DMS153 treated with DMSO at 0.1 percent for 48 hours (cell line): ENCODE data around the gene TGM2.

Source experiments
- DNase-seq: peaks from one replicate; lab custom pipeline; 2025; ENCODE audit not compliant: unreplicated experiment; lab: John Stamatoyannopoulos, UW

The TGM2 gene

DNA sequence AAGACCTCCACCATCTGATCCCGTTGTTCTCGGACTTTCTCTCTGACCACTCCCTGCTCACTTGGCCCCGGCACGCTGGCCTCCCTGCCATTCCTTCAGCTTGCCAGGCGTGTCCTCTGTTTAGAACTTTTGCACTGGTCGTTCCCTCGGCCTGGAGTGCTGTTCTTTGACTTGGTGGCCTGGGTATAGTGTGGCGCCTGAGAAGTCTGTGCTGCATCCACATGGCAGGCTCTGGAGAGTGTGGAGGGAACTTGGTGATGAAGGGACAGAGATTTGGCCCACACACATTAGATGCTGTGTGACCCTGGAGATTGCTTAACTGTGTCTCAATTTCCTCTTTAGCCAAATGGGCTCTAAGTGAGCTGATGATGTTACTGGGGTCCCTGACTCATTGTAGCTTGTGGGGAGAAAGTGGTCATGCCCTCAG lies 13.0 kb upstream of the TGM2 start:
- no peak for DNase-seq

DNA sequence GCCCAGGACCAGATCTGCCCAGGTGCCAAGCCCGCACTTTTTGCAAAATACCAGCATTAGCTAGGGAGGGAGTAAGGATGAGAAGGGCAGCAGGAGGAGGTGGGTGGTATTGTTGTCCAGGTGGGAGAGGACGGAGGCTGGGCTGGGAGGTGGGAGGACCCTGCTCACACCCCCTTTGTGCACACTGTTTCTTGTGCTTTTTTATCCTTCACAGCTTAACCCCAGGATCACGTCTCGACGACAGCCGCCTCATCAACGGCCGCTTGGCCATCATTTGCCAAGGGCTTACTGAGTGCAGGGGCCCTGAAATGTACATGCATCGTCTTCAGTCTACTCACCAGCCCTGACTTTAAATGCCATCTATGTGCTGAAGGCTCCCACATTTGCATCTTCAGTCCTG lies 12.1 kb upstream of the TGM2 start:
- DNase-seq: no peak

DNA sequence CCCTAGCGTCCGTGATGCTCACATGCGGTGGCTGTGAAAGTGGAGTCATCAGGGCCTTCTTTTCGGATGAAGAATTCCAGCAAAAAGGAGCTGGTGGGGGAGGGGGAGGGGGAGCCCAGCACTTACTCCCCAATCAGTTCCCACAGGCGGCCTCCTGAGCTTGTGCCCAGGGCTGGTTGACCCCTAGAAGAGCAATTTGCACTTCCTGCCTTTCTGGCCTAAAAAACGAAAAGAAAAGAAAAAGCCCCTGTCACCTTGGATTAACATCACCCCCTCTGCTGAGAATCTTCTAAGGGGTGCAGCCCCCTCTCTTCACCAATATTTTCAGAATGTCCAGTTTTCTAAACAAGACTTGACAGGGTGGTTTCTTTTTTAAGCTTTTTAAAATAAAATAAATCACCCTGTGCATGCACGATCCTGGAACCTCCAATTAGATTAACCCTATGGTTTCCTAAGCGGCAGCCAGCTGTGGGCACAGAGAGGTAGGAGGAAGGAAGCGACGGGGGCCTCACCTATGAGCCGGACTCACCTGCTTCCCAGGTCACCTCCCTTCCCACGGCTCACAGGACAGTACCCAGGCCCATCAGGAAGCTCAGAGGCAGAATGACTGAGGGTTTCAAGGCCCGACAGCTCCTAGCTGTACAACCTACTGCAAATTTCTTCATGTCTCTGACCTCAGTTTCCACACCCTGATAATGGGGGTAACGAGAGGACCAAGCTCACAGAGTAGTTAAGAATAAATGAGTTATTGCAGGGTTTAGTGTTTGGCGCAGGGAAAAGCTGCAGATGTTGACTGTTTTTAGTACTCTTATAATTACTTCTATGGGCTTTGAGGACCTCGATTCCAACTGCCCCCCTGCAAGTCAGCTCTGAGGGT lies 10.5 kb upstream of the TGM2 start:
- DNase-seq: no peak

DNA sequence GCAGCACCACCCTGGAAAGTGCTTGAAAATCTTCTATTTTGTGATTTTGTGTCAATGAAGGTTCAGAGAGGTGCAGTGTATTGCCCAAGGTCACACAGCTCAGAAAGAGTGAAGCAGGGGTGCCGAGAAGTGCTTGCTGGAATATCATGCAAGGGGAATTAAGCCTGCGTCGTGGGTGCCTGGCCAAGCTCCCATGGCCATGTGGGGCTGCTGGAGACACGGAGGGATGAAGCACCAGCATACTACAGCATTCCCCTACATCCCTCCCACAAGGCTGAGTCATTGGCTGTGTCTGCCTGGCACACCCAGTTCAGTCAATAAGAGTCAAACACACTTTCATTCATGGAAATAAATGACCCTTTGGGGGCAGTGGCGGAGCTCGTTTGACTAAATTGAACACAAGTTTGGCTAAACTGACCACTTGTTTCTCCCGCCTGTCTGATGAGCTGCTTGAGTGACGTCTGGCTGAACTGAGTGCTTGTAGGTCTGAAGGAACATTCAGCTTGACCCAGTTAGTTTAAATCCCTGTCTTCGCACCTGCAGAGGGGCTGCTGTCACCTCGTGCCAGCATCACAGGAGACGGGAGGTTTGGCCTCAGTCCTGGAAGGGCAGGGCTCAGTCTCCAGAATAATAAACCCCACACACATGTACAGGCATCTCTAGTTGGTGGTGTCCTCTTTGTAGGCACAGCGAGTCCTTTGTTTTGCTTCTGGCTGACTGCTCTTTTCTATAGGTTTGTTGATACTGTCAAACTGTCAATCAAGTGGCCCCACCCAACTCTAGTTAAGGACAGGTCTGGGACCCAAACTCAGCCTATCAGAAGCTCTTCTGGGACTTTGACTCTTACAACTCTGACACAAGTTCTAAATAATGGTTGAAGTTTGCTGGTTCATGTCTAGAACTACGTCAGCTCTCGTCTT lies 8.4 kb upstream of the TGM2 start:
- no peak for DNase-seq

DNA sequence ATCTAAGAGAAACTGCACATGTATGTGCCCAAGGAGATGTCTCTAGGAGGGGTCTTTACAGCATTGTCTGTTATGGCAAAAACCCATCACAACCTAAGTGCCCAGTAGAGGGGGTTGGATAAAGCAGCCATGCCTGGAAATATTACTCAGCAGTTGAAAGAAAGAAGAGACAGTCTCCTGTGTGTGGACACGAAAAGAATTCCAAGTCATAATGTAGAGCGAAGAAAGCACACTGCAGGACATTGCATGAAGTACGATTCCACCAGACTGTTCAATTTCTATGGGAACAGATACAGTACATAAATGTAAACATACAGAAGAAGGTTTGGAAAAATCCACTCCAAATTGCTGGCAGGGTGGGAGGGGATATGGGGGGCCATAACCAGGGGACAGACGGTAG lies 7.3 kb upstream of the TGM2 start:
- no peak for DNase-seq

DNA sequence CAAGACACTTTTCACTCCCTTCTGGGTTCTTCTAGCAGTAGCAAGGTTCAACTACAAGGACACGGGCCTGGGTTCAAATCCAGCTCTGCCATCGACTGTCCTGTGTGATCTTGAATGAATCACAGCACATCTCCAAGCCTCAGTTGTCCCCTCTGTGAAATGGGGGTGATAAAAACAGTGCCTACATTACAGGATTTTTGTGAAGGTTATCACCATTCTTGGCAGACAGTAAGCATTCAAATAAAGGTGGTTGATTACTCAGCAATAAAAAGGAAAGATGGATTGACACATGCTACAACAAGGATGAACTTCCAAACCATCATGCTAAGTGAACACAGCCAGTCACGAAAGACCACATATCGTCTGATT lies 6.6 kb upstream of the TGM2 start:
- no peak for DNase-seq

DNA sequence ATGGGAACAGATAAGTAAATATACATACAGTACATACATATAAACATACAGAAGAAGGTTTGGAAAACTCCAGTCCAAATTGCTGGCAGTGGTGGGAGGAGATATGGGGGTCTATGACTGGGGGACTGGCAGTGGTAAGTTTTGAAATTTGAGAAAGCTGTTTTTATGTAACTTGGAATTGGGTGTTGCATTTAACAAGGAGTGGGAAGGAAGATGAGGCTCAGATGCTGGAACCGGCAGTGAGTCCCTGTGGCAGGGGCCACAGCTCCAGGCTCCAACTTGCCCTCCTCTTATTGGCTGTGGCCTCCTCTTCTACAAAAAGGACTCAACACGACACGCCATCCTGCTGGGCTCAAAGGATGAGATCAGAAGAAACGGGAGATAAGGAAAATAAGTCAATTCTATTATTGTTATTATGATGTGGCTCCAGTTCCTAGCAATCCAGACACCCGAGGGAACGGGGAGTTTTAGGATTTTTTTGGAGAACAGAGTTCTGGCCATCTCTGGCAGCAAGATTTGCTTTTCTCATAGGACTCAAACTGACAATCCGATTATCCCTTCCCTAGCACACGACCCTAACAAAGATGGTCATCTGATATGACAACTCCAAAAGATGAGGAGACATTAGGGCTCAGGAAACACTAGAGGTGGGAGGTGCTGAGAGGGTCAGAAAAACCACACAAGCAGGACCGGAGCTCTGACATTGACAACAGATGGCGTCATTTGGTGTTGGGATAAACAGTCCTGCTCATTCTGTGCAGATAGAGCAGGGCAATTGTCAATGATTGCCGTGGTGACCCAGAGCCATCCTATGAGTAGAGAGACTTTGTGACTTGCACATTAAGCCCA lies 6.0 kb upstream of the TGM2 start:
- no peak for DNase-seq

DNA sequence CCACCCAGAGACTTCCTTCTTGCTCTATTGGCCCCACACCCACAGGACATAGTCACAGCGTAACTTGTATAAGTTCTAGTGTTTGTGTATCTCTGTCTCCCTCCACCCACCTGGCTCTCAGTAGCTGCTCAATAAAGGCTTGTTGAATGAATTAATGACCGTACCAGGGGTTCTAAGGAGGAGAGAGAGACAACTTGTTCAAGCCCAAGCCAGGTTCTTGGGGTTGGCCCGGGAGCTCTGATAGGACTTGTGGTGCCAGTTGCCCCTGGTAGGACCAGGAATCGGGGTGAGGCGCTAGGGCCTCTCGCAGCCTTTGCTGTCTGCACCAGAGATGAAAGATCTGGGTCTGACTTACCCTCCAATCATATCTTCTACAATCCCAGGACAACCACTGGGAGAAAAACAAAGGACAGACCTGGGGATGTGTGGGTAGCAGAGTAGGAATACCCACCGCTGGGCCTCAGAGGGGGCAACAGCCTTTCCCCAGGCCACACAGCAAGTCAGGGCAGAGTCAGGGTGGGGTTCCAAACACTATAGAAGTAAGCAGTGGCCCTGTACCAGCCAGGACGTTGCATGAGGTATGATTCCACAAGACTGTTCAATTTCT lies 5.3 kb upstream of the TGM2 start:
- no peak for DNase-seq

DNA sequence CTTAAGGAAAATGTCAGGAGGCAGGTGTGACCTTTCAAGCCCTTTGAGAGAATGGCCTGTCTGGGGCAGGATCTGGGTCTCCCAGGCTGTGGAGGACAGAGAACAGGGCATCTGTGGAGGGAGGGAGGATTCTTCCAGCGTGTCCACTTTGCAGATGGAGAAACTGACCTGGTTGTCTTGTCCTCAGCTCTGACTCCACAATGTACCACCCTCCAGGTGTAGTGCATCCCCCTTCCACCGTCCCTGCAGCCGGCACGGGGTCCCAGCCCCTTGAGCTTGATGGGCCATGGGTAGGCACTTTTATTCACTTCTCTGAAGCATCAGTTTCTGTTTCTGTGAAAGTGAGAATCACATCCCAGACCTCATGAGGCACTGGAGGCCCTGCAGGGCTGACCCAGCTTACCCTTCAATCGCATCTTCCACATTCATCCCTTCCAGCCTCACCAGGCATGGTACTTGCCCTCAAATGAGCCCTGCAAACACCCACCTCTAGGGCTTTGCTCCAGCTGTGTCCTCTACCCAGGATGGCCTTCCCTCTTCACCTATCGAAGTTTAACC lies 4.6 kb upstream of the TGM2 start:
- DNase-seq: no peak

DNA sequence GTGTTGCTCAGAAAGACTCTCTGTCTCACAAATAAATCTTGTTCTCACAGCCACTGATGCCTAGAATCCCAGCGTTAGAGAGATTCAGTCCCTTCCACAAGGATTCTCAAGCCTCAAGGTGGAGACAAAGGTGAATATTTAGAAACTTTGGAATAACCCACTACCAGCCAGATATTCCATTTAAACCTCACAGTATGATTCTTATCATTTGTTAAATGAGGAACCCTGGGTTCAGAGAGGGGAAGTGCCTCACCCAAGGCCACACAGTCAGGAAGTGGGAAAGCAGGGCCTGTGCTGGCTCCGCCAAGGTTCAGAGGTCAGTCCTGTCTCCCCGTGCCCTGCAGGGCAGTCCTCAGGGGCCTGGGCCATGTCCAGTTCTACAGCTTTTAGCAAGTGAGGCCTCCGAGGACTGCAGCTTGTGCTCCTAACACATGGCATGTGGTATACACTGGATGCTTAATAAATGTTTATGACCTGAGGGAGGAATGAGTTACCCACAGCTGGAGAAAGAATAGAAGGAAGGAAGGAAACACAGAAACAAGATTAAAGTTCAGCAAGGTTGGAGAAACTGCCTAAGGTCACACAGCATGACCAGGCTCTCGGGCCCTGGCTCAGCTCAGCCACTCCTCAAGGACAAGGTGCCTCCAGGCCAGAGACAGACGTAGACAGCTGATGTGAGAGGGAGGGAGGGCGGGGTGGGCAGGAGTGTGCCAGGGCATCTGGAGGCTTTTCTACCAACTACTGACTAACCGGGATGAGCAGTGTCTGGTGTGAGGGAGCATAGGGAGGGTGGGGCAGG lies 3.9 kb upstream of the TGM2 start:
- DNase-seq: no peak

DNA sequence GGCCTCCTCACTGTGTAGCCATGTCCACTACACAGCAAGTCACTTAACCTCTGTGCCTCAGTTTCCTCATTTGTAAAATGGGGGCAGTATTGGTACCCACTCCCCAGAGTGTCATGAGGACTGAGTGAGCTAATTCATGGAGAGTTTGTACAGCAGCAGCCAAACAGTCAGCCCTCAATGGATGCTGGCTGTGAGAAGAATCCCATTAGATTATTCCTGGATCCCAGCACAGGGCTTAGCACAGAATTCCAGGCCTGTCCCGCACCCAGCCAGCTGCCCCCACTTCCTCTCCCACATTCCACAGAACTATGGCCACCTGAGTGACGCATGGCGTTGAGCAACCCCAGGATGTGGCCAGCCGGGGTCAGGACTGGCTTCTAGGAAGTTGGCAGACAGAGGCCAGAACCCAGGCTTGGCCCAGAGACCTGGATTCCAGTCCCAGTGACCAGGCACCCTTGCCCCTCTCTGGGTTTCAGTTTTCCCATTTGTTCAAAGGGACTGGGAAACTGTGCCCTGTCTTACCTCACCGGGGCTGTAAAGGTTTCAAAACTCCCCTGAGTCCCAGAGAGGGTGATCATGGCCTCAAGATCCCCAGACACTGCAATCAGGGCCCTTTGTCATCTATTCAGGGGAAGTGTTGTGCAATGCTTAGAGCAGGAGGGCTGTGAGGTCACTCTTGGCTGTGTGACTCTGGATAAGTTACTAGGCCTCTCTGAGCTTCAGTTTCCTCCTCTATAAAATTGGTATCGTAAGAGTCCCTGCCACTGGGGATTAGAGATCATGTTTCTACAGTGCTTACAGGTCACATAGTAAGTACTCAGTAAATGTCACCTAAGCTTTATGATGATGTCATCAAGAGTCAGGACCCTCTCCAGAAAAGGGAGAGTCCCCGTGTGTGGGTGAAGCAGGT lies 3.0 kb upstream of the TGM2 start:
- DNase-seq: no peak

DNA sequence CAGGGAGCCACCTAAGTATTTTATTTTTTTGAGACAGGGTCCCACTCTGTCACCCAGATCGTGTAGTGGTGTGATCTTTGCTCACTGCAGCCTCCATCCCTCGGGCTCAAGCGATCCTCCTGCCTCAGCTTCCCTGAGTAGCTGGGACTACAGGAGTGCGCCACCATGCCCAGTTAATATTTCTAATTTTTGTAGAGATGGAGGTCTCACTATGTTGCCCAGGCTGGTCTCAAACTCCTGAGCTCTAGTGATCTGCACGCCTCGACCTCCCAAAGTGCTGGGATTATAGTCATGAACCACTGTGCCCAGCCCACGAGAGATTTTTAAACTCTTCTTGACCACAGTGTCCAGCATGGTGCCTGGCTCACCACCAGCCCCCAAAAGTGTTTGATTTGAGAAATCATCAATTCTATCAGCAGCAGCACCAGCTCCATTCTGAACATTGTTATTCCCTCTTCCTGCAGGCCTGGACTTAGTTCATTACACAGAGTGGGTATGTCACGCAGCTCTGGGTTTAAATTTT lies 2.3 kb upstream of the TGM2 start:
- DNase-seq: no peak

DNA sequence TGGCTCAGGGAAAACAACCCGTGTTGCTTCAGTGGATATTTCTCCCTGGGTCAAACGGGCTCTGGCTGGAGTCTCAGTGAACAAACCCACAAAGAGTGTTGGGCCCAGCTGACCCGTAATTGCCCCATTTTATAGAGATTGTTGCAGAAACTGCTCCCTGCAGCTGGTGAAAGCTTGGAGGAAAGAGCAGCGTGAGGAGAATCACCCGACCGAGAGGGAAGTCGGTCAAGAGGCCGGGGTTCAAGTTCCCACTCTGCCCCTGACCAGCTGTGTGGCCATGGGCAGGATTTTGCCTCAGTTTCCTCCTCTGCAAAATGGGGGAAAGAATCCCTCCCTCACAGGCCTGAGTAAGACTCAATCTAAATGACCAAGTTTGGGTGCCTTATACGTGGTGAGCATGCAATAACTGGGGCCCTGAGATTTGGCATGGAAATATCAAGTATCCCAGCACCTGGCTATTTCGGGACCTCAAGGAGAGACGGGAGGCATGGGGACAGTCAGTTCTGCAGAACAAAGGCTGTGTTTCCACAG lies 1.7 kb upstream of the TGM2 start:
- no peak for DNase-seq

DNA sequence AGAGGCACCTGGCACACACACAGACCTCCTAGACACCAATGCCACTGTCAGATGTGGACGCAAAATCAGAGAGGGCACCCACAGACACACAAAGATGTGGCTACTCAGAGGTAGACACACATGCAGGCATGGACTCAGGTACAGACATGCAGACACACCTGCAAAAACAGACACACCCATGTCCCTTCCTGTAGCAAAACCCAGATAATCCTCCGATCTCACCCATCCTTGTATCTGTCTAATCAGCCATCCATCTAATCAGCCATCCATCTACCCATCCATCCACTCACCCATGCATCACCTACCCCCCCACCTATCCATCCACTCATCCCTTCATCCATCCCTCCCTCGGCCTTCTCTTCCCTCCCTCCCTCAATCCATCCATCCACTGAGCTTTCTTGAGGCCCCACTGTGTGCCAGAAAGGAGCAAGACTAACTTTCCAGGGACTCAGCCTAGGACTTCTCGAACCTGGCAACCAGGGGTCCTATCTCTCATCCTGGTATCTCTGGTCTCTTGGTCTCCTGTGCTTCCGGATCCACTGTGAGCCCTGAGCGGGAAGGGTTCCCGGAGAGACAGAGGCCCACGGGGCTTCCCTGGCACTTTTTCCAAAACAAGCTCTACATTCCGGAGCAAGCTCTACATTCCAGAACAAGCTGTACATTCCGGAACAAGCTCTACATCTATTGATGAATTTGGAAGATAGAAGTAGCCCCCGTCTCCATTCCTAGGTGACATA lies 1.1 kb upstream of the TGM2 start:
- DNase-seq: no peak

DNA sequence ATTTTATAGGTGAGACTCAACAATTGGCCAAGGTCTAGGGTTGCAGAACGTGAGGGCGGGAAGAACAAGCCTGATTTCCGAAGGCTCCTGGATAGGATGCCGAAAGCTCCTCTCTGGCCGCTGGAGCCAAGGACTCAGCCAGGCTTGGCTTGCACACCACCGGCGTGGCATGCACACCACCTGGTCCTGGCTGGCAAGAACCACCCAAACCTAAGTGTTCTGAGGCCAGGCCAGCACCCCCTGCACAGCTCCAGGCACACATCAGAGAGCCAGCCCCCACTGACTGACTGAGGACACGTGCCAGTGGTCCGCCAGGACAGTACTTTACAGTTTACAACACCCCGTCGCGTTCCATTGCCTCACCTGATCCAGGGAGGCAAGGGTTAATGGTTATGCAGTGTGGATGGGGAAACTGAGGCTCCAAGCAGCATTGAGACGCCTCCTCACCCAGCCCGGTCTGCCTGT lies 414 bp downstream of the TGM2 start:
- no peak for DNase-seq

DNA sequence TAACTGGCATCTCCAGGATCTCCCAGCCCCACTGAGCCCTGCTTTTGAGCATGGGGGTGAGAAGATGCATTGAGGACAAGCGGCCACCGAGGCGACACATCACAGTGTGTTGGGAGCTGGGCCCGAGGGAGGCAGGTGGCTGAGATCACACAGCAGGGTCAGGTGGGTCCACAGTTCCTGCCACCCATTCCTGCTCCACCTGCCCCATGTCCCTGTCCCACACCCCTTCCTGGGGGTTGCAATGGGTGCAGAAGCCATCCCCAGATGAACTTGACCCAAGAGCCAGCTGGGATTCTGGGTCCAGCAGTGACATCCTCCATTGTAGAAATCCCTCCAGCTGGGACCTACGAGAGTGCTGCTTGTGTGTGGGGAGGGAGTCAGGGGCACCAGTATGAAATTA lies 1.0 kb downstream of the TGM2 start:
- DNase-seq: no peak
